ENCODE measurements around the gene C3orf22.

The C3orf22 gene

DNA sequence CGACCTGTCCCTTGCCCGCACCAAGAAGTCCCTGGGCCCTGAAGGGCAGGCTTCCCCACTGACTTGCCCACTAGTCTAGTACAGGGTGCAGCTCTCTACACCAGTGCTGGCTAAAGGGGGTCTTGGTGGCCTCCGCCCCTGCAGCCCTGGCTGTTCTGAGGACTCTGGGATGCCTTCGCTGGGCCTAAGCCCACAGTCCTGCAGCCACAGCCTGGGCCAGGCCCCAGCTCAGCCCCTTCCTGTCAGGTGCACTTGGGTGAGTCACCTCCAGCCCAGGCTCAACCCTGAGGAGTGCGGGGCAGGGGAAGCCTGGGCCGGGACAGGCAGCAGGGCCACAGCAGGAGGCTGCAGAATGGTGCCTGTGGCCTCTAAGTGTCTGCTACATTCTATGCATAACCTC, 971 bp downstream of the C3orf22 start:
- intact Hi-C loops (cut with DNase I): no loop called here
- DNase-seq: peak in 1 of 10 donors; percentile 1

DNA sequence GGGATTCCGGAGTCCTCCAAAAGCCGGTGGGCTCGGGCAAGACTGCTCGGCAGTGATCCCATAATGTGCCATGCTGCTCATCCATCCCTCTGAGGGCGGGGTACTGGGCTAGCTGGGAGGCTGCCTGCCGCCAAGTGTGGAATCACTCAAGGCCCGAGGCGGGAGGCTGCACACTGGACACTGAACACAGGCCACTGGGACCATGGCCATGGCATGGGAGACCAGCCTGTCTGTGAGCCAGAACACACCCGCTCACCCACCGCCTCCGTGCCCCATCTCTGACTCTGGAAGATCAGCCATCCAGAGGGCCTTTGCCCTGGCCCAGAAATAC, 1.4 kb downstream of the C3orf22 start:
- intact Hi-C loops (cut with DNase I): no loop called here
- DNase-seq: peak in 4 of 10 donors; percentile 4 to 79 (median 38)

GRCh38 chr3:126556637-126557414, 1.9 kb downstream of the C3orf22 start:
- intact Hi-C loops (cut with DNase I): no loop called here
- DNase-seq: peak in 2 of 10 donors; percentile 3 to 14

DNA sequence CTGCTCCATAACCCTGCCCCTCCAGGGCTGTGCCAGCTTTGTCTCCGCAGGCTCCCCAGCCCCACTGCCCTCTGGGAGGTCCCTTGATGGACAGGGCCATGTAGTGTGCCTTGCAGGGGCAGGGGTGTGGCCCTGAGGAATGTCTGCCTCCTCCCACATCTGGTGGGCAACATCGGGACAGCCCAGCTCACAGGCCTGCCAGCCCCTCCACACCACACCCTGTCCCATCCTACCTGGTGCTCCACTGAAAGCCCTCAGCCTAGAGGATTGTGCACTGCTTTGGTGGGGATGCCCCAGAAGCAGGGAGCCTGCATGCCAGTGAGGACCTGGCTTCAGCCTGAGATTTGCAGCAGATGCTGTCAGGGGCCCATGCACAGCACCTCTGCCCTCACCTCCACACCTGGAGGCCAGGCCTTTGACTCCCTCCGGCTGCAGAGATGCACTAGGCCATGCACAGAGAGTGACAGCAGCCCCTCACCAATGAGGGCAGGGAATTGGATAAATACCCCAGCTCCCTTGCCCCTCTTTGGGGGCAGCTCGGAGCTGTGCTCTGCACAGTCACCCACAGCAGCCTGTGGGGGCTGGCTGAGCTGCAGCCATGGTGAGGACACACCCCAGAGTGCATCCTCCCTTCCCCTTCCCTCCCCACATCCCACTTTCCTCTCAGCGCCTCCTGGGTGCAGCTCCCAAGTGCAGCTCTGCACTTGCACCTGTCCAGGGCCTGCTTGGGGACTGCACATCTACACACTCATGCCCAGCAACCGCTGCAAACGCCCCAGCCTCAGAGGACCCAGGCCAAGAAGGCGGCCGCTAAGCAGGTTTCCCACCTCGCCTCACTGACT, 2.7 kb downstream of the C3orf22 start:
- peak in 4 of 10 donors; percentile 1 to 74 (median 38) for DNase-seq
- intact Hi-C loops (cut with DNase I): no loop called here

DNA sequence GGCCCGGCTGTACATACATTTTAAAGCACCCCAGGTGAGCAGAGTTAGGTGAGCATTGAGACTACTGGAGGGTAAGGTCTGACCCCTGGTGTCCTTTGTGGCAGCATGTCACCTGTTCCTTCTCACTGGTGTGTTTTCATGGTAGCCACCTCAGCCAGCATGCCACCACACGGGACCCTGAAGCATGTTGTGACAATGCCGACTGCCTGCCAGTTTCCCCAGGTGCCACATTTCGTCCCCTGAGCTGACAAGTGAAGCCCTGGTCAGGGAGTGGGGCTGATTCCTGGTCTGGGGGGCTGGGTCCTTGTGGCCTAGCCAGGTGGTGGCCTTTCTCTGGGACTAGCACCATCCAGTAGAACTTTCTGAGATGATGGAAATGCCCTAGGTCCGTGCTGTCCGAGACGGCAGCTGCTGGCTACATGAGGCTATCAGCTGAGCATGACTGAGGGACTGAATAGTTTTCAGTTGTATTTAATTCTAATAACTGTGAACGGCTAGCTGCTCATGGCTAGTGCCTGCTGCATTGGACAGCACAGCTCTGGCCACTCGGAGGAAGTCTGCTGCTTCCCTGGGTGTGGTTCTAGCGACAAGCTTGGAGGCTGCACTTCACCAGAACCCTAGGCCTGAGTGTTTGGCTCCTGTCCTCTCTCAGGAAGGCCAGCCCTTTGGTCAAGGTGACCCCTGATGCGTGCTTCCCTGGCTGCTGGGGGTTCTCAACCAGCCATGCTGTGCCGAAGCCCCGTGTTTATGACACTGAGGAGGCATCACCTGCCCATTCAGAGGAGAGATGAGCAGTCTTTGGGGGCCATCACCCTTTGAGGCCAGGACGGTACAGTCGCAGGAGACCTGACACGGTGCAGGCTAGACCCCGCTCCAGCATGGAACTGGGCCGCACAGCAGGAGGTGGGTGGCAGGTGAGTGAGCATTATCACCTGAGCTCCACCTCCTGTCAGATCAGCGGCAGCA, 3.9 kb downstream of the C3orf22 start:
- intact Hi-C loops (cut with DNase I): no loop called here
- peak in 4 of 10 donors; percentile 6 to 55 (median 22) for DNase-seq

- intact Hi-C loops (cut with DNase I): no loop called here
- DNase-seq: peak in 4 of 10 donors; percentile 3 to 54 (median 27)
These were observed 5.2 kb downstream of the C3orf22 start for GRCh38 chr3:126553284-126554084.

DNA sequence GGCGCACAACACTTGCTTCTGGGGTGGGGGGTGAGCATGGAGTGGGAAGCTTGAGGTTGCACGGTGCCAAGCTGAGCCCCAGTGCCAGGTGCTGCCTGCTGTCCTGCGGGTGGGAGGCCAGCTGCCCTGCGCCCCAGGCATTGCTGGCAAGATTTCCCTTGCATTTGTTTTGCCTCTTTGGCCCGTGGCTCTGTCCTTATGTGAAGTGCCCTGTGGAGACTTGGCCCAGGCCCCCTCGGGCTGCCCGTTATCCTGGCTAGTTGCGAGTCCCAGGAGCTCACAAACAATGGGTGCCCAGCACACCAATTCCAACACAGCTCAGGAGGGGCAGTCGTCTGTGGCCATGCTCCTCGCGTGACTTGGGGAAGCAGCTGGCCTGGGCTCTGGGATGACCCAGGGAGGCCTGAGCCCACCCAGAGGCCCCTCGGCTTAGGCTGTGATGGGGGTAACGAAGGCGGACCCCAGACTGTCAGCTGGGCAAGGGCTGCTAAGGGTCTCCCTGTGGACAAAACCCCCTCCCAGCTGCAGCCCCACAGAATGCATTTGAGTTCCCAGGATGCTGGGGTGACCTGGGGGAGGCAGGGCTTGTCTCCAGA, 5.9 kb downstream of the C3orf22 start:
- DNase-seq: peak in 3 of 10 donors; percentile 11 to 81 (median 13)
- intact Hi-C loops (cut with DNase I): no loop called here

DNA sequence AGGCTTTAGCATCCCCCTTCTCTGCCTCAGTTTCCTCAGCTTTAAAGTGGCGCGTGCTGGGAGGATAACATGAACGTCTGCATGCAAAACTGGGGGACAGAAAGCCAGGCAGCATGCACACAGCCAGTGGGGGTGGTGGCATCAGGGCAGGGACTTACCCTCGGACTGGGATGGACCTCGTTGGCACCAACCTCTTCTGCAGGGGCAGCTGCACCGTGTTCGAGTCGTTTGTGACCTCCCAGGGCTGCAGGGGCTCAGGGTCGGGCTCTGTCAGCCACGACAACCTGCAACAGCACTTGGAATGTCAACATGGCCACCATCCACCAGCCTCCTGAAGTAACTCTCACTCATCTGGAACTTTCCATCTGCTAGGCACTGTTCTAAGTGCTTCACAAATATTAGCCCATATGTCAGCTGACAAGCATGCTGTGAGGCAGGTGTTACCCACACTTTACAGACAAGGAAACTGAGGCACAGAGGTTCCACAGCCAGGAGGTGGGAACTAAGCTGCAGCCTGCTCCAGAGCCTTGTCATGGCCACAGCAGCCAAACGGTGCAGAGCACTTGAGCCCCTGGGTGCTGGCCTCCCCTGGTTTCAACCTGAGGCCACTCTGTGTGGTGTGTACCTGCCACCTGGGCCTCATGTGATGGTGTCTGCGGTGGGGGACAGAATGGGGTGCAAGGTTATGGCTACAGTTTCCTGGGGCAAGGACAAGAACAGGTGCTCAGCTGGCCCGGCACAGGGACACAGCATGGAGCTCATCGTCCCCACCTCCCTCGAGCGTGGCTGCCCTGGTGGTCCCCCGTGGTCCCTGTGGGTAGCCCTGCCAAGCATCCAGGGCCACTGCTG, 6.7 kb downstream of the C3orf22 start:
- DNase-seq: peak in 3 of 10 donors; percentile 12 to 70 (median 62)
- intact Hi-C loops (cut with DNase I): no loop called here

GRCh38 chr3:126551121-126551838, 7.5 kb downstream of the C3orf22 start:
- DNase-seq: peak in 3 of 10 donors; percentile 12 to 79 (median 76)
- intact Hi-C loops (cut with DNase I): no loop called here

DNA sequence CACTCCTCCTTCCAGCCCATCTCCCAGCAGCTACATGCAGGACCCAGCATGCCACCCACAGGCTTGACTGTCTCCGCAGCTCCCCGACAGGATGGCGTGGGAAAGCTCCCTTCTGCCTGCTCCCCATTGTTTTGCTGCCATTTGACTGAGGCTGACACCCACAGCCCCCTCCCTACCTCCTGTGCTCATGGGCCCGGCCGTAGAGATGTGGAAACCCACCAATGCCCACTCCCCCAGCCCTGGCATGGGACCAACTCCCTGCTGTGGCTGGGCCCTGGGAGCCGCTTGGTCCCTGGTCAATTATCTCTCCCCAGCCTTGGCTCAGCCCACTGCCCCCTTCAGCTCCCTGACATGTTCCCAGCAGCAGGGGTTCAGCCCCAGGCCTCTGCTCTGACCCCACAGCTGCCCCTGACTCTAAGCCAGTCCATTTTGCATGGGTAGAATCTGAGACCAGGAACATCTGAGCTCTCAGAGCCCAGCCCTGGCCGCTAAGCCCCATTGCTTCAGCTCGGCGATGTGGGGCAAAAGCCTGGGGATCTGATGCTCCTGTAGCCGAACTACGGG, 8.2 kb downstream of the C3orf22 start:
- DNase-seq: peak in 4 of 10 donors; percentile 4 to 81 (median 32)
- intact Hi-C loops (cut with DNase I): no loop called here

DNA sequence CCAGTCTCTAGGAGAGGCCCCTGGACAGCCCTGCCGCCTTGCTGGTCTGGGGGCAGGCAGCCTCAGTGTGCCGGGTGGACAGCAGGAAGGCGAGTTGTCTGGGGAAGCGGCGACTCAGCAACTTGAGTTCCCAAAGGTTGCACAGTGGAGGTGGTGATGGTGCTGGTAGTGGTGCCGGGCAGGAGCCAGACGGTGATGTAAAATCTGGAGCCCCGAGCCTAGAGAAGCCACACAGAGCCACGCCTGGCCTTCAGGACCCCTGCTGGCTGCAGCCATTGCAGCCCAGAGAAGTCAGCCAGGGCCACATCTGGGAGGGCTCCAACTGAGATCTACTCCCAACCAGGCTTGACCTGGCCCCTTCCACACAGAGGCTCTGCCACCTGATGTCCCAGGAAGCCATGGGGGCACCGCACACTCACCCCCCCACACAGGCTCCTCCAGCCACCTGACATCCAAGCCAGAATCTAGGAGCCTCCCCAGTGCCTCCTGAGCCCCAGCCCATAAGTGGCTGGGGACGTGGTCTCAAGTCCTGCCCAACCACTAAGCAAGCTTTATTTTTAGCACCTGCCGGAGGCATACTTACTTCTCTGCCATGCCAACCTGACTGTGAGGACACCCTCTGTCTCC, 8.8 kb downstream of the C3orf22 start:
- peak in 3 of 10 donors; percentile 2 to 76 (median 56) for DNase-seq
- intact Hi-C loops (cut with DNase I): no loop called here

DNA sequence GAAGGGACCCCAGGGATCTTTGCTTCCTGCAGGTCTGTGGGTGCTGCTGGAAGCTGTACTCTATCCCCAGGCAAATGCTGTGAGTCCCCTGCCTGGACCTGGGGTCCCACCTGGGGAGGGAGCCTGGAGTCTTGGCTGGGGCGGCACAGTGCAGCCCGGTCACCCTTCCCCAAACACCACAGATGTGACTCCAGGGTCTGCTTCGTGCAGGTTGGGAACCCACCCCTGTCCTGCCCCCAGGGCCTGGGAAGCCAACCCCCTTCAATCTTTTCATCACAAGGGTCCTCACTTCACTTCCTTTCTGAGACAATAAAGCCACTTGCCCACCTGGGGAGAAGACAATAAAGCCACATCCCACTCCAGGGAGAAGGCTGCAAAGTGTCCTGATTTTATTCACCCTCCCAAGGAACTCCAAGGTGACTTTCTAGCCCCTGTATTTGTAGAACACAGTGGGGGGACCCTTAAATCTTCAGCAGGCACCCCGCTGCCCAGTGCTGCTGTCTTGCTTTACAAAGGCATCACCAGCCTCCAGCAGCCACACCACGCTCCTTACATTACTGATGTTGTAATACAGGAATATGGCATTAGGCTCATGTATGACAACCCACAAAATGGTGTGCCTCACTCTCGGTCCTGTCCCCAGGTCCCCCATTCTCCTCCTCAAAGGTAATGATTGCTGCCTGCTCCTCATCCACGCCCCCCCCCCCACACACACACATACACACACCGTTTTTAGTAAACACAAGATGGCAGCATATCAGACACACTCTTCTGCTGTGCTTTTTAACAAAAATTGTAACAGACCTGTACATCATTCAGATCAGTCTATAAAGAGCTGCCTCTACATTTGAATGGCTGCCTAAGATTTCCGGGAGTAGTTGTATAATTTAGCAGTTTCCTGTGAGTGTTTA, 9.9 kb downstream of the C3orf22 start:
- DNase-seq: peak in 4 of 10 donors; percentile 2 to 62 (median 26)
- intact Hi-C loops (cut with DNase I): no loop called here

DNA sequence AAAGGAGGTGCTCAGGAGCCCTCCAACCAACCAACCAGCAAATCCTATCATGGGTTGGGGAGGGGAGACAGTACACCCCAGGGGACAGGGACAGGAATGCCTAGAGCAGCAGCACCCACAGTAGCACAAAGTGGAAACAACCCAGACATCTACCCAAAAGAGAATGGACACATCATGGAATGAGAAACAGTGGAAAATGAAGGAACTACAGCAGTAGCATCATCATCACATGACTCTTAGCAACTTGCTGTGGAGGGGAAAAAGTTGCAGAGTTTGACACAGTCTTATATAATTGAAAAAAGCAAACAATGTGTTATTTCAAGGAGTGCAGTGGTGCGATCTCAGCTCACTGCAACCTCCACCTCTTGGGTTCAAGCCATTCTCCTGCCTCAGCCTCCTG, 11.0 kb downstream of the C3orf22 start:
- intact Hi-C loops (cut with DNase I): no loop called here
- no peak for DNase-seq

DNA sequence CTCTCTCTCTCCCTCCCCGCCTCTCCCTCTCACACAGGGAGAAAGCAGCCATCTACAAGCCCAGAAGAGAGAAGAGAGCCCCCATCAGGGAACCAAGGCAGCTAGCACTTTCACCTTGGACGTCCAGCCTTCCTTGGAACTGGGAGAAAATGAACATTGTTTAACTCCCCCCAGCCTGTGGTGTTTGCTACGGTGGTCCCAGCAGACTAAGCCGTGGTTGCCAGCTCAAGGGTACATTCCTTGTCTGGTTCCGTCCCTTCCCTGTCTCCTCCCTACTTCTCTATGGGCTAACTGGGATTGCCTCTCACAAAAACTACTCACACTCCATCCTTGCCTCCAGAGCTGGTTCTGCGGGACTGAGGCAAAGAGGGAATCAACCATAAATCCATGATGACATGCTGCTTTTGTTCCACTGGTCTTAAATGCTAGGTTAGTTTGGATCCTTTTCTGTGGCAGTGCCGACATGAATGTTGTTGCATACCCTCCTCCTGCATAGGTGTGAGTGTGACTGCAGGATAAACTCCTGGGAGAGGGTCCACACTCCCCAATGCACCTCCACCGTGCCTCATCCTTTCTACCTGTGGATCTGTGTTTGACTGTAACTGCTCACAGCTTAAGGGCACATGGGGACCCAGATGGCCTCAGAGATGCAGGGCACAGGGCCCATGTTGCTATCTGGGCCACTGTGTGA, 12.0 kb downstream of the C3orf22 start:
- peak in 5 of 10 donors; percentile 3 to 45 (median 7) for DNase-seq
- intact Hi-C loops (cut with DNase I): no loop called here

GRCh38 chr3:126546013-126546412, 12.7 kb downstream of the C3orf22 start:
- DNase-seq: peak in 3 of 10 donors; percentile 3 to 14 (median 8)
- intact Hi-C loops (cut with DNase I): no loop called here

Data from posterior cingulate gyrus (tissue), 11 donors.